Endothelial cell of umbilical vein (primary cell): ENCODE results near the gene TPST1.

Source experiments
- CTCF ChIP-seq, 2 donors: IDR thresholded peaks; 1 replicate in 1 of 2; 2 replicates in 1 of 2; pipeline ENCODE4 v1.5.1; 2011; ENCODE audit warnings: low read length in 2 of 2, mild to moderate bottlenecking in 2 of 2, moderate library complexity in 2 of 2, control low read depth in 1 of 2, inconsistent platforms in 1 of 2, low read depth in 1 of 2; ENCODE audit not compliant: insufficient read depth in 1 of 2; ENCODE audit errors: extremely low read depth in 1 of 2
- EZH2 ChIP-seq: IDR thresholded peaks from 2 replicates; pipeline ENCODE4 v1.6.1; 2012; ENCODE audit warnings: borderline replicate concordance, low read depth, mild to moderate bottlenecking, moderate library complexity, low read length, inconsistent platforms; ENCODE audit not compliant: severe bottlenecking
- FOS ChIP-seq: IDR thresholded peaks from 2 replicates; pipeline ENCODE4 v1.6.1; 2011; ENCODE audit warnings: mild to moderate bottlenecking, low read length, moderate library complexity, borderline replicate concordance; ENCODE audit not compliant: insufficient read depth
- GATA2 ChIP-seq: IDR thresholded peaks from 2 replicates; pipeline ENCODE4 v1.7.0; 2011; ENCODE audit warnings: low read depth, mild to moderate bottlenecking, moderate library complexity, mixed read lengths, low read length; ENCODE audit not compliant: insufficient read length, insufficient read depth
- JUN ChIP-seq: IDR thresholded peaks from 2 replicates; pipeline ENCODE4 v1.6.1; 2011; ENCODE audit warnings: borderline replicate concordance, low read depth; ENCODE audit not compliant: insufficient read length, insufficient read depth
- MAX ChIP-seq: IDR thresholded peaks from 2 replicates; pipeline ENCODE4 v1.6.1; 2011; ENCODE audit not compliant: insufficient read depth, insufficient read length
- MYC ChIP-seq: IDR thresholded peaks from one replicate; pipeline ENCODE4 v1.6.1; 2011; ENCODE audit warnings: mild to moderate bottlenecking, low read depth, low read length
- POLR2A ChIP-seq: IDR thresholded peaks from 2 replicates; pipeline ENCODE4 v1.6.1; 2012; ENCODE audit warnings: low read depth, mild to moderate bottlenecking, control low read depth, low read length
- POLR2AphosphoS5 ChIP-seq: IDR thresholded peaks from 2 replicates; pipeline ENCODE4 v1.6.1; 2012; ENCODE audit warnings: low read depth, mild to moderate bottlenecking, control low read depth, low read length, moderate library complexity; ENCODE audit not compliant: insufficient read depth

- TF ChIP-seq CTCF (IDR thresholded peaks at IDR 0.05; ENCODE audit: extremely low read depth in 1 of 2, insufficient read depth in 1 of 2, low read depth in 1 of 2, low read length in 2 of 2) (no peak), EZH2 (no peak), JUN (no peak), POLR2A (no peak), MAX (no peak), POLR2AphosphoS5 (no peak), FOS (no peak), MYC (no peak), GATA2 (no peak)
Measured at GRCh38 chr7:66315192-66315591, 110.1 kb downstream of the TPST1 start.
